LNCaP clone FGC (cell line): ENCODE data around the gene ZNF490.

Source experiments
- DNase-seq: peaks from one replicate; pipeline ENCODE4 v3.0.0-alpha.2; 2011; ENCODE audit warnings: low read depth
- H3K4me3 ChIP-seq: 2 replicates; pipeline ENCODE4 v1.5.1; 2011; ENCODE audit warnings: mild to moderate bottlenecking, low read depth, low read length, control low read depth
- CTCF ChIP-seq: IDR thresholded peaks from 2 replicates; pipeline ENCODE4 v1.5.1; 2012; ENCODE audit warnings: mild to moderate bottlenecking; ENCODE audit not compliant: control insufficient read depth, insufficient read depth; ENCODE audit errors: extremely low read depth

The ZNF490 gene

GRCh38 chr19:12545267-12545666 is 65.3 kb downstream of the ZNF490 start:
- no peak for DNase-seq
- no peak overlapping the region for H3K4me3 ChIP-seq
- TF ChIP-seq CTCF, result no peak

GRCh38 chr19:12544401-12544876 is 66.2 kb downstream of the ZNF490 start:
- H3K4me3 ChIP-seq, result no peak overlapping the region
- DNase-seq, result no peak
- no peak for TF ChIP-seq CTCF

GRCh38 chr19:12543855-12544254 is 66.8 kb downstream of the ZNF490 start:
- DNase-seq, result no peak
- TF ChIP-seq CTCF, result no peak

More at GRCh38 chr19:12543855-12544254, 66.8 kb downstream of the ZNF490 start:
- no peak overlapping the region for H3K4me3 ChIP-seq
